Measurements from ENCODE around the gene FCN2. TPM values are rescaled to one million over a fixed set of nuclear protein-coding genes. Genes with fewer than 3 reads are reported as not detected.

FCN2 gene
- total and polyA plus RNA-seq, 2 experiments from 2014 or later: not detected

- Histone ChIP-seq H3K79me2 (no peaks in the 10 kb centered on the region), H2AFZ (no peak overlapping the region), H3K4me3 (no peak overlapping the region), H3K4me1 (ENCODE audit: insufficient read depth) (no peaks in the 10 kb centered on the region), H4K20me1 (ENCODE audit: insufficient read depth, poor library complexity, severe bottlenecking) (no peaks in the 10 kb centered on the region), H3K36me3 (replicated peaks; ENCODE audit: insufficient read depth, low read depth) (no peaks in the 10 kb centered on the region), H3K9me2 (replicated peaks; ENCODE audit: insufficient read depth) (no peaks in the 10 kb centered on the region), H3K9me3 (ENCODE audit: low read depth) (no peaks in the 10 kb centered on the region), H3K27me3 (no peaks in the 10 kb centered on the region), H3K4me2 (no peak overlapping the region), H3K27ac (no peak overlapping the region)
- TF ChIP-seq EZH2 (IDR thresholded peaks at IDR 0.05; ENCODE audit: borderline replicate concordance) (no peak), EZH2phosphoT487 (IDR thresholded peaks at IDR 0.05; ENCODE audit: low read depth, severe bottlenecking, unreplicated experiment) (no peak)
- TF ChIP-seq, protein P1, sequence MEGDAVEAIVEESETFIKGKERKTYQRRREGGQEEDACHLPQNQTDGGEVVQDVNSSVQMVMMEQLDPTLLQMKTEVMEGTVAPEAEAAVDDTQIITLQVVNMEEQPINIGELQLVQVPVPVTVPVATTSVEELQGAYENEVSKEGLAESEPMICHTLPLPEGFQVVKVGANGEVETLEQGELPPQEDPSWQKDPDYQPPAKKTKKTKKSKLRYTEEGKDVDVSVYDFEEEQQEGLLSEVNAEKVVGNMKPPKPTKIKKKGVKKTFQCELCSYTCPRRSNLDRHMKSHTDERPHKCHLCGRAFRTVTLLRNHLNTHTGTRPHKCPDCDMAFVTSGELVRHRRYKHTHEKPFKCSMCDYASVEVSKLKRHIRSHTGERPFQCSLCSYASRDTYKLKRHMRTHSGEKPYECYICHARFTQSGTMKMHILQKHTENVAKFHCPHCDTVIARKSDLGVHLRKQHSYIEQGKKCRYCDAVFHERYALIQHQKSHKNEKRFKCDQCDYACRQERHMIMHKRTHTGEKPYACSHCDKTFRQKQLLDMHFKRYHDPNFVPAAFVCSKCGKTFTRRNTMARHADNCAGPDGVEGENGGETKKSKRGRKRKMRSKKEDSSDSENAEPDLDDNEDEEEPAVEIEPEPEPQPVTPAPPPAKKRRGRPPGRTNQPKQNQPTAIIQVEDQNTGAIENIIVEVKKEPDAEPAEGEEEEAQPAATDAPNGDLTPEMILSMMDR (IDR thresholded peaks at IDR 0.05; ENCODE audit: poor library complexity): no peak
- WGBS (ENCODE audit: low lambda C conversion rate, missing lambda C conversion rate): 96% methylated on average over 10 of the region's 10 CpGs
- no peak for DNase-seq (ENCODE audit: low spot score)
Observed at GRCh38 chr9:134933076-134933659, 52.6 kb downstream of the FCN2 start.

GRCh38 chr9:134935056-134935640 lies 54.5 kb downstream of the FCN2 start:
- Histone ChIP-seq H3K9me3 (ENCODE audit: low read depth) (no peaks in the 10 kb centered on the region), H3K27me3 (no peaks in the 10 kb centered on the region), H4K20me1 (ENCODE audit: insufficient read depth, poor library complexity, severe bottlenecking) (no peaks in the 10 kb centered on the region), H3K4me1 (ENCODE audit: insufficient read depth) (no peaks in the 10 kb centered on the region), H3K9me2 (replicated peaks; ENCODE audit: insufficient read depth) (no peaks in the 10 kb centered on the region), H3K36me3 (replicated peaks; ENCODE audit: insufficient read depth, low read depth) (no peaks in the 10 kb centered on the region), H3K27ac (no peak overlapping the region), H3K4me3 (no peak overlapping the region), H2AFZ (no peak overlapping the region), H3K79me2 (no peaks in the 10 kb centered on the region), H3K4me2 (no peak overlapping the region)
- TF ChIP-seq, protein P1 (IDR thresholded peaks at IDR 0.05; ENCODE audit: poor library complexity): no peak
- no peak for TF ChIP-seq EZH2 (IDR thresholded peaks at IDR 0.05; ENCODE audit: borderline replicate concordance)
- no peak for TF ChIP-seq EZH2phosphoT487 (IDR thresholded peaks at IDR 0.05; ENCODE audit: low read depth, severe bottlenecking, unreplicated experiment)
- DNase-seq (ENCODE audit: low spot score): no peak
- WGBS (ENCODE audit: low lambda C conversion rate, missing lambda C conversion rate): 50% methylated on average over 17 of the region's 17 CpGs

GRCh38 chr9:134935701-134936345 lies 55.2 kb downstream of the FCN2 start:
- H3K27ac ChIP-seq: no peak overlapping the region
- H4K20me1 ChIP-seq (ENCODE audit: insufficient read depth, poor library complexity, severe bottlenecking): no peaks in the 10 kb centered on the region
- 87% methylated on average over 27 of the region's 27 CpGs for WGBS (ENCODE audit: low lambda C conversion rate, missing lambda C conversion rate)
- H3K79me2 ChIP-seq: no peaks in the 10 kb centered on the region
- no peaks in the 10 kb centered on the region for H3K4me1 ChIP-seq (ENCODE audit: insufficient read depth)
- H3K27me3 ChIP-seq: no peaks in the 10 kb centered on the region
- no peaks in the 10 kb centered on the region for H3K9me3 ChIP-seq (ENCODE audit: low read depth)
- H2AFZ ChIP-seq: no peak overlapping the region
- no peak overlapping the region for H3K4me2 ChIP-seq
- TF ChIP-seq EZH2phosphoT487 (IDR thresholded peaks at IDR 0.05; ENCODE audit: low read depth, severe bottlenecking, unreplicated experiment) (no peak), EZH2 (IDR thresholded peaks at IDR 0.05; ENCODE audit: borderline replicate concordance) (no peak)
- TF ChIP-seq, protein P1 (IDR thresholded peaks at IDR 0.05; ENCODE audit: poor library complexity): no peak
- DNase-seq (ENCODE audit: low spot score): no peak
- H3K36me3 ChIP-seq (replicated peaks; ENCODE audit: insufficient read depth, low read depth): no peaks in the 10 kb centered on the region
- H3K4me3 ChIP-seq: no peak overlapping the region
- H3K9me2 ChIP-seq (replicated peaks; ENCODE audit: insufficient read depth): no peaks in the 10 kb centered on the region

All from hepatocyte (in vitro differentiated cells).